ENCODE data around the gene PGP. TPM values are rescaled to one million over a fixed set of nuclear protein-coding genes. Genes with fewer than 3 reads are reported as not detected.

The PGP gene
- polyA plus RNA-seq, 1 donor from 2014 or later, result 6.4 TPM

DNA sequence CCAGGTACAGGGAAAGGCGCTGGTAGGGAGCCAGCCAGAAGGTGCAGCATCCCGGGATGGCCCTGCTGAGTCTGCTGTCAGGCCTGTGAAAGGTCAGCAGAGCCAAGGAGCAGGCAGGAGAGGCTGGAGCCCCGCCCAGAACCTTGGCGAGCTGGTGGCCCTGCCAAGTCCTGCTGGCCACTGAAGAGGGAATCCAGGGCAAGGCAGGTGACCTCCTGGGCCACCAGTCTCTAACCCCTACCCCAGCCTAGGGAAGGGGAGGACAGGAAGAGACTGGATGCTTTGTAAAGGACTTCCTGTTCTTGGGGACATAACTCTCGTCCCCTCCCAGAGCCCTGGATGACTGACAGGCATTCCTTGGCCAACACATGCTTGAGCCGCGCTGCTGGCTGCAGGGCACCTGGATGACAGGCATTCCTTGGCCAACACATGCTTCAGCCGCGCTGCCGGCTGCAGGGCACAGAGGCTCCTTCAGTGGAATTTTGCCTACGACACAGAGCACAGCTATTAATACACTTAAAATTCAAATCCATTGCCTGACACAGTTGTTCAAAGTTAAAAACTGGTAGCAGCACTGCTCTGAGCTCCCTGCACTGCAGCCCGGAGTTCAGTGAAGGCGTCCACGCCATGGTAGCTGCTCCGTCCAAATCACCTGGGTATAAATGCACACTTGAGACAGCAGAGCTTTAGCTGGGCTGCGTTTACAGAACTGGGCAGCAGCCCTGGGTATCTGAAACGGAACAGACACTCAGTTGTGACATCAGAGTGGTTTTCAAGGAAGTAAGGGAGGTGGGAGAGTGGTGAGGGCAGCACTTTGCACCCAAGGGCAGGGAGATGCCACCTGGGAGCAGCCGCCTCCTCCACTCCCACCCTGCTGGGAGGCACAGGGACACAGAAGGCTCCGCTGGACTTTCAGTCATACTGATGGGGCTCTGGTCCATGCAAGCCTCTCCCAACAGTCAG lies 2.0 kb downstream of the PGP start:
- Mint-ChIP-seq H3K9me3 (no peaks in the 10 kb centered on the region), H3K27ac (peak overlapping the region; percentile 83 to 96 (median 94)), H3K27me3 (no peaks in the 10 kb centered on the region), H3K36me3 (no peaks in the 10 kb centered on the region), H3K4me1 (peaks cover 11 to 13% (median 12%) of the 10 kb centered on the region in 3 donors), H3K4me3 (peak overlapping the region; percentile 68 to 94 (median 87))

DNA sequence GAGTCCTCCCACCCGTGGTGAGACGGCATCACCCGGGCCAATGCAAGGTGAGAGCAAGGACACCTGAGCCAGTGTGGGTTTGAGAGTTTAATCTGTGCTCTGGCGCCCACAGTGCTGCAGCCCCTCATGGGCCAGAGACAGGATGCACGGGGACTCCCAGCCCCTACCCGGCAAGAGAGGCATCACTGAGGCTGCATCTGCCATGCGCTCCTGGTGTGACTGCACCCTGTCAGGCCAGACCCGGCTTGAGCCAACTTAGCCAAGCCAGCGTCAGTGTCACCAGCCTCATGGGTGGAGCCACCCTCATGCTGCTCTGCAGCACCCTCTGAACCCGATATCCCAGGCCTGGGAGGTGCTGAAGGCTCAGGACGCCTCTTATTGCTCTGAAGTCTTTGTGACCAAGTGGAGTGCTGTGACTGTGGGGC lies 2.7 kb downstream of the PGP start:
- no peaks in the 10 kb centered on the region for H3K9me3 Mint-ChIP-seq
- H3K4me1 Mint-ChIP-seq, result peaks cover 13 to 14% (median 14%) of the 10 kb centered on the region in 3 donors
- H3K27me3 Mint-ChIP-seq, result no peaks in the 10 kb centered on the region
- H3K27ac Mint-ChIP-seq, result peak overlapping the region in 2 of 3 donors; percentile 64 to 76
- H3K4me3 Mint-ChIP-seq, result peak overlapping the region in 3 of 4 donors; percentile 49 to 94 (median 68)
- no peaks in the 10 kb centered on the region for H3K36me3 Mint-ChIP-seq

DNA sequence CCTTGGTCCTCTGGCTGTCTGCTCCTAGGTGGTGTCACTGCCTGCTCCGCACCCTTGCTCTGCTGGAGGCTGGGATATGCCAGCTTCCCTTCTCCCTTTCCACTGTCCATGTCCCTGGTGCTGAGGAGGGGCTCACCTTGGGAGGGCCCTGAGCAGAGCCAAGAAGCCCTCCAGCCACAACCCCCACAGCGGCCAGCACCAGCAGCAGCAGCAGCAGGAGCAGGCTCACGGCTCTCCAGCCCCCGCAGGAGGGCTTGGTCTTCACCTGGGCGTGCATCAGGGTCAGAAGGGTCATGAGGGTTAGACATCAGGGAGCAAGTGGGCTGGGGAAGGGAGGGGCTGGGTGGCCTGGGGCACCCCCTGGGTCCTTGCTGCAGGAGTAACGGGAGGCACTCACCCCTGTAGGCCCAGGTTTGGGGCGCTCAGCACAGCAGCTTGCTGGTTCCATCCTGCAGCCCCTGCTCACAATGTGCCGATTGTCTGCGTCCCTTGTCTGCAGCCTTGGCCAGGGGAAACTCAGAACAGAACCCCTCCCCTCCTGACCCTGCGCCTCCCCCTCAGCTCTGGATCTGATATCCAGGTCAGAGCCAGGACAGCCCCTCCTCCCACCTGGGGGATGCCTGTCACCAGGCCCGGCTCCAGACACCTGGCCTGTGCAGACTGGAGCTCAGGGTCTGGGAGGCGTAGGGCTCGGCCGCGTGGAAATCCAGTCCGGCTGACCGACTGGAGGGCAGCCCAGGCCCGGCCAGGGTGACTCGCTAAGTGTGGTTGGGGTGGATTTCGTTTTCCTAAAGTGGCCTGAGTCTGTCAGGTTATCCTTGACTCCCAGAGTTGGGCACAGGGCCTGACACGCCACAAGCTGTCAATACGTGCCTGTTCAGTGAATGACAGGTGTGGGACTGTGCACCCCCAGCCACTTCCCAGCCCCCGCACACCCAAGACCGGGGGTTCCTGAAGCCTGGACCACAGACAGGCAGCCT lies 4.0 kb downstream of the PGP start, which contains the start of gene BRICD5:
BRICD5 (minus strand) TSS at position 478 of the 980 bp plus-strand sequence; CDS start at position 448, 30 bp downstream.
- Mint-ChIP-seq H3K36me3 (no peaks in the 10 kb centered on the region), H3K4me1 (peaks cover 14 to 20% (median 16%) of the 10 kb centered on the region in 3 donors), H3K27me3 (no peaks in the 10 kb centered on the region), H3K4me3 (peak within 1 kb of the TSS in 3 of 4 donors; percentile 17 to 94 (median 32)), H3K27ac (peak within 1 kb of the TSS in 2 of 3 donors; percentile 64 to 76), H3K9me3 (no peaks in the 10 kb centered on the region)

DNA sequence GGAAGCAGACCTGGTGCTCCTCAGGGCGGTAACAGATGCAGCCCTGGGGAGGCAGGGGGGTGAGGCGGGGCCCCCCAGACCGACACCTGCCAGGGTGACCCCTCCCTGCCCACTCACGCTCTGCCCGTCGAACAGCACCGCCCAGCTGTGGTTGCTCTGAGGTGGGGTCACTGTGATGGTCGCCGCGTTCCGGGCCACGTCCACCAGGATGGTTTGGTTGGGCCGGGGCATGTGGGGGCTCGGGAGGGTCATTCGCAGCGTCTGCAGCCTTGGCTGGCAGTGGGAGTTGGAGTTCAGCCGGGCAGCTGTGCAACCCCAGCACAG lies 4.7 kb downstream of the PGP start:
- no peak overlapping the region for H3K27ac Mint-ChIP-seq
- no peaks in the 10 kb centered on the region for H3K36me3 Mint-ChIP-seq
- H3K27me3 Mint-ChIP-seq, result no peaks in the 10 kb centered on the region
- no peaks in the 10 kb centered on the region for H3K9me3 Mint-ChIP-seq
- peaks cover 14 to 19% (median 15%) of the 10 kb centered on the region in 3 donors for H3K4me1 Mint-ChIP-seq
- H3K4me3 Mint-ChIP-seq, result peak overlapping the region in 1 of 4 donors; percentile 17

DNA sequence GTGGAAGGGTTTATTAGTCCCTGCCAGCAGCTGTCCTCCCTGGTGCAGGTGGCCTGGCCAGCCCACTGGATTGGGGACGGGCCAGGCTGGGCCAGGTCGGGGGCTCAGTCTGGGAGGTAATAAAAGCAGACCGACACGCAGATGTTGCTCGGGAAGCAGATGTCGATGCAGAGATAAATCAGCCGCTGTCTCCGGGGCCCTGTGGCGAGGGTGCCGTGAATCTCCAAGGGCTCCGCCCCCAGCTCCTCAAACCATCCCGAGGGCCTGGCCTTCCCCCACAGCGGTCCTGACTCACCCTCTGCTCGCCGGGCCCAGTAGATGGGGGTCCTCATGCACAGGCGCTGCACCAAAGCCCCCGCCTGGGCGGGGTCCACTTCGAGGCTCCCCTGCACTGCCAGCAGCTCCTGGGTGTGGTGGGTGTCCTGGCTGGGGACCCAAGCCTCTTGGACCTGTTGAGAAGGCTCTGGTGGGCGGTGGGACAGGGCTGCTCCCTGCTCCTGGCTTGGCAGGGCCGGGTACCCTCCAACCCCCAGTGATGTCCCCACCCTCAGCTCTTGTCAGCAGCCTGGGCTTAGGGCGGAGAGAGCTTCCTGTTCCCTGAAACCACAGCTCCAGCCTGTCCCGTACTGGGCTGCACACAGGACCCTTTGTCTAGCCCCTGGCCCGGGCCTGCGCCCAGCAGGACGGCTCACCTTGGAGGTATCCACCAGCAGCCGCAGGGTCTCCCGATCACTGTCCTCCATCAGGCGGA lies 5.2 kb downstream of the PGP start:
- Mint-ChIP-seq H3K4me1 (peaks cover 14 to 22% (median 17%) of the 10 kb centered on the region in 3 donors), H3K9me3 (no peaks in the 10 kb centered on the region), H3K4me3 (no peak overlapping the region), H3K36me3 (no peaks in the 10 kb centered on the region), H3K27ac (no peak overlapping the region), H3K27me3 (no peaks in the 10 kb centered on the region)

DNA sequence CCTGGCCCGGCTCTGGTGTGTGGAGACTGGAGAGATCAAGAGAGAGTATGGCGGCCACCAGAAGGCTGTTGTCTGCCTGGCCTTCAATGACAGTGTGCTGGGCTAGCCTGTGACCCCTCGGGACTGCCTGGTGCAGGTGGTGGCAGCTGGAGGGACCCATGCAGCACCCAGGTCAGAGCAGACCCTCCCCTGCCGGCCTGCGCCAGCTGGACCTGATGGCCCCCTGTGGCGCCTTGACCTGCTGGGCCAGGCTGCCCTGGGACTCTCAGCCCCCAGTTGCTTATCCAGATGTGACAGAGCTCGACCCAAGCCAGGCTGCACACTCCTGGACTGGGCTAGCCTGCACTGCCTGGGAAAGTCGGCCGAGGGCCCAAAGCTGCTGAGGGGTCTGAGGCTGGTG lies 5.9 kb downstream of the PGP start:
- Mint-ChIP-seq H3K9me3 (no peaks in the 10 kb centered on the region), H3K36me3 (no peaks in the 10 kb centered on the region), H3K4me1 (peaks cover 14 to 24% (median 17%) of the 10 kb centered on the region in 3 donors), H3K4me3 (no peak overlapping the region), H3K27me3 (no peaks in the 10 kb centered on the region), H3K27ac (no peak overlapping the region)

DNA sequence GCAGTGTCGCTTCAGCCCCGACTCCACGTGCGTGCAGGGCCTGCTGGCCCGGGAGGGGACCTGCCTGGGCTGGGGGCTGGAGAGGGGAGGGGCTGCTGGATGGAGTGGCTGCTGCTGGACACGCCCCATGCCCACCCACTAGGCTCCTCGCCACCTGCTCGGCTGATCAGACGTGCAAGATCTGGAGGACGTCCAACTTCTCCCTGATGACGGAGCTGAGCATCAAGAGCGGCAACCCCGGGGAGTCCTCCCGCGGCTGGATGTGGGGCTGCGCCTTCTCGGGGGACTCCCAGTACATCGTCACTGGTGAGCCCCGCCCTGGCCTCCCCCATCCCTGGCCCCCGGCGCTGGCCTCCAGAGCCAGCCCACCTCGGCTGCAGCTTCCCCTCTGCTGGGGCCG lies 6.3 kb downstream of the PGP start:
- Mint-ChIP-seq H3K36me3 (no peaks in the 10 kb centered on the region), H3K9me3 (no peaks in the 10 kb centered on the region), H3K27me3 (no peaks in the 10 kb centered on the region), H3K27ac (peak overlapping the region in 1 of 3 donors; percentile 91), H3K4me1 (peaks cover 11 to 22% (median 15%) of the 10 kb centered on the region in 3 donors), H3K4me3 (peak overlapping the region in 2 of 4 donors; percentile 55 to 83)

DNA sequence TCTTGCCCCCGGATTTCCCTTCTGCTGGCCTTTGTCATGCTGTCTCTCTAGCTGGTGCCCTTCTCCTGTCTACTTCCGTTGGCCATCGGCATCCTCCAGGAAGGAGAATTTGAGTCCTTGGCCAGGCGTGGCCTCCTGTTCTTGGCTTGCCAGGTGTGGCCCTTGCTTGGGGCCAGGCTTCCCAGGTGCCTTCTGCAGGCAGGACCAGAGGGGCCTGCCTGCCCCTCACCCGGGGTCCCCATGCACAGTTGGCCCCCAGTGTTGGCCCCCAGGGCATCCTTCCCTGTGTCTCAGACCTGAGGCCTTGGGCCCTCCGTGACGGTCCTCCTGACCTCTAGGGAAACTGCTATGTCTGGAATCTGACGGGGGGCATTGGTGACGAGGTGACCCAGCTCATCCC lies 6.8 kb downstream of the PGP start:
- H3K4me3 Mint-ChIP-seq, result peak overlapping the region in 3 of 4 donors; percentile 83 to 88 (median 86)
- no peaks in the 10 kb centered on the region for H3K9me3 Mint-ChIP-seq
- peak overlapping the region in 2 of 3 donors; percentile 59 to 91 for H3K27ac Mint-ChIP-seq
- H3K4me1 Mint-ChIP-seq, result peaks cover 9 to 20% (median 12%) of the 10 kb centered on the region in 3 donors
- H3K36me3 Mint-ChIP-seq, result no peaks in the 10 kb centered on the region
- H3K27me3 Mint-ChIP-seq, result no peaks in the 10 kb centered on the region

DNA sequence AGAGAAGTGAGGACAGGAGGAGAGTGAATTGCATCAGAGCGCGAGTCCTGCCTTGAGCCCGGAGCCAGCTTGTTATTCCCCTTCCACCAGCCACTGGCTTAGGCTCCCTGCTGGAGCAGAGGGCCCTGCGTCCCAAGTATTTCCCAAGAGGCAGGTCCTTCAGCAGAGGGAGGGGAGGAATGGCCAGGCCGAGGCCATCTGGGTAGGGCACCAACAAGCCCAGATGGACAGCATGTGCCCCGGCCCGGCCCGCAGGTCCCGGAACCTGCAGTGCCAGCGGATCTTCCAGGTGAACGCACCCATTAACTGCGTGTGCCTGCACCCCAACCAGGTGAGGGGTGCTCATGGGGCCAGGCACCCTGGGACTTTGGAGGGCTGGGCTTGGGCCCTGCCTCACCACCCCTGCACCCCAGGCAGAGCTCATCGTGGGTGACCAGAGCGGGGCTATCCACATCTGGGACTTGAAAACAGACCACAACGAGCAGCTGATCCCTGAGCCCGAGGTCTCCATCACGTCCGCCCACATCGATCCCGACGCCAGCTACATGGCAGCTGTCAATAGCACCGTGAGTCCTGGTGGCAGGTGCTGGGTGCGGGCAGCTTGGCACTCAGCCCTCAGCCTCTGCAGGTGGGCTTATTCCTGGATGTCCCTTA lies 7.7 kb downstream of the PGP start:
- Mint-ChIP-seq H3K9me3 (no peaks in the 10 kb centered on the region), H3K4me3 (peak overlapping the region in 1 of 4 donors; percentile 83), H3K27ac (peak overlapping the region in 1 of 3 donors; percentile 95), H3K36me3 (peaks cover 2% of the 10 kb centered on the region), H3K27me3 (no peaks in the 10 kb centered on the region), H3K4me1 (peaks cover 6 to 15% (median 9%) of the 10 kb centered on the region in 3 donors)

DNA sequence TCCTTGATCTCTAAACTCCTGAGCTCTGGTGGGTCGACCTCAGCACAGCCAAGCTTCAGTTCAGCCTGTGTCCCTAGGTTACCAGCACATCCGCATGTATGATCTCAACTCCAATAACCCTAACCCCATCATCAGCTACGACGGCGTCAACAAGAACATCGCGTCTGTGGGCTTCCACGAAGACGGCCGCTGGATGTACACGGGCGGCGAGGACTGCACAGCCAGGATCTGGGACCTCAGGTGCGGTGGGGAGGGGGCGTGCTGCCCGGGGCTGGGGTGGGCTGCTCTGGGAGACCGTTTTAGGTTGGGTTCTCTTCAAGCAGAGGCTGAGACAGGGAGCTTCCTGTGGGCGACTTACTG lies 8.2 kb downstream of the PGP start:
- Mint-ChIP-seq H3K4me1 (peaks cover 6 to 15% (median 9%) of the 10 kb centered on the region in 3 donors), H3K27me3 (no peaks in the 10 kb centered on the region), H3K4me3 (peak overlapping the region in 3 of 4 donors; percentile 72 to 89 (median 84)), H3K9me3 (no peaks in the 10 kb centered on the region), H3K27ac (peak overlapping the region in 2 of 3 donors; percentile 88 to 95), H3K36me3 (peaks cover 4% of the 10 kb centered on the region)

DNA sequence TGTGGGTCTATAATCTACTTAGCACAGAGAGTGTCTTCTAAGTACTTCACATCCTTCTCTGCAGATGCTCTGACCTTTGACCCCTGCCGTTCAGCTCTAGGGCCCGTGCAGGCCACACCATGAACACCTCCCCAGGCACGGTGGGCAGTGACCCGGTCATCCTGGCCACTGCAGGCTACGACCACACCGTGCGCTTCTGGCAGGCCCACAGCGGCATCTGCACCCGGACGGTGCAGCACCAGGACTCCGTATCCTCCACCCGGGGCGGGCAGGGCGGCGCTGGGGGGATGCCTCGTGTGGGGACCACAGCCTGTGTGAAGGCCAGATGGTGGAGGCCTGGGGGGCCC lies 8.7 kb downstream of the PGP start:
- peak overlapping the region; percentile 16 to 95 (median 88) for H3K27ac Mint-ChIP-seq
- peak overlapping the region; percentile 72 to 89 (median 84) for H3K4me3 Mint-ChIP-seq
- H3K4me1 Mint-ChIP-seq, result peaks cover 6 to 15% (median 9%) of the 10 kb centered on the region in 3 donors
- H3K9me3 Mint-ChIP-seq, result no peaks in the 10 kb centered on the region
- no peaks in the 10 kb centered on the region for H3K27me3 Mint-ChIP-seq
- peaks cover 4% of the 10 kb centered on the region for H3K36me3 Mint-ChIP-seq

DNA sequence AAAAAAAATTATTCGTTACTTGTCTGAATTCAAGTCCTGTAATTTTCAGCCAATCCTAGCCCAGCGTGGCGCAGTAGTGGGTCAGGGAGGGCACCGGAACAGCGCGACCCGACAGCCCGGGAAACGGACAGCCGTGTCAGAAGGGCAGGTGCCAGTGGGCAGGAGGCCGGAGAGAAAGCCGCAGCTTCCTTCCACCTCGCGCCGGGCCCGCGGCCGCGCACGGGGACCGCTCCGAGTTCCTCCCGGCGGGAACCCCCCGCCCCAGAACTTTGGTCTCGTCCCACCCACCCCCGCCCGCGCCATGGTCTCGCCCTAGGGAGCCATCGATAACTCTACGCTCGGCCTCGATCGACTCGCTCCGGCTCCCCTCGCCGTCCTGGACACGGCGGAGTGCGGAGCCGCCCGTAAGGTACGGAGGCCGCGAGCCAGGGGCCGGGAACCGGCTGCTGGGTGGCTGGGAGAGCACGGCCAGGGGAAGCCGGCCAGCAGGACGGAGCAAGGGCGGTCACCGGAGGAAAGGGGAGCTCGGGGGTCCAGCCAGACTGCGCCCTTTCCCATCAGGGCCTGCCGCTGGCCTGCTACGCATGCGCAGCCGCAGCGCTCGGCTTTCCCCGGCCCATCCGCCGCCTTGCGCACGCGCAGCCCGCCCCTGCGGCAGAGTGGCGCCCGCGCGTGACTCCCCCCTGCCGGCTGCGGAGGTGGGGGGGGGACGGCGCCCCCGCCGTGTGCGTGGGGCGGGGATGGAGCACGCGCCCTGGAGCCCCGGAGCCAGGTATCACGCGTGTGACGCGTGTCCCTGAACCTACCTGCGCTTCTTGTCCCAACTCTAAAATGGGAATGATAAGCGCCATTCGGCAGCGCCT lies 9.3 kb downstream of the PGP start, which contains the start of gene MLST8:
MLST8 (plus strand) TSS at position 351 of the 863 bp plus-strand sequence. CDS start 632 bp downstream, outside the sequence.
- no peaks in the 10 kb centered on the region for H3K9me3 Mint-ChIP-seq
- peaks cover 6 to 15% (median 9%) of the 10 kb centered on the region in 3 donors for H3K4me1 Mint-ChIP-seq
- H3K27ac Mint-ChIP-seq, result peak within 1 kb of the TSS; percentile 27 to 95 (median 93)
- peak within 1 kb of the TSS; percentile 72 to 95 (median 84) for H3K4me3 Mint-ChIP-seq
- peaks cover under 1% of the 10 kb centered on the region for H3K27me3 Mint-ChIP-seq
- peaks cover 4% of the 10 kb centered on the region for H3K36me3 Mint-ChIP-seq

Data from IgD-negative memory B cell (primary cell).